Measurements from ENCODE around the gene SNX15. TPM values are rescaled to one million over a fixed set of nuclear protein-coding genes. Genes with fewer than 3 reads are reported as not detected.

The SNX15 gene
- total RNA-seq, 1 donor from 2014 or later, result 12.6 TPM

DNA sequence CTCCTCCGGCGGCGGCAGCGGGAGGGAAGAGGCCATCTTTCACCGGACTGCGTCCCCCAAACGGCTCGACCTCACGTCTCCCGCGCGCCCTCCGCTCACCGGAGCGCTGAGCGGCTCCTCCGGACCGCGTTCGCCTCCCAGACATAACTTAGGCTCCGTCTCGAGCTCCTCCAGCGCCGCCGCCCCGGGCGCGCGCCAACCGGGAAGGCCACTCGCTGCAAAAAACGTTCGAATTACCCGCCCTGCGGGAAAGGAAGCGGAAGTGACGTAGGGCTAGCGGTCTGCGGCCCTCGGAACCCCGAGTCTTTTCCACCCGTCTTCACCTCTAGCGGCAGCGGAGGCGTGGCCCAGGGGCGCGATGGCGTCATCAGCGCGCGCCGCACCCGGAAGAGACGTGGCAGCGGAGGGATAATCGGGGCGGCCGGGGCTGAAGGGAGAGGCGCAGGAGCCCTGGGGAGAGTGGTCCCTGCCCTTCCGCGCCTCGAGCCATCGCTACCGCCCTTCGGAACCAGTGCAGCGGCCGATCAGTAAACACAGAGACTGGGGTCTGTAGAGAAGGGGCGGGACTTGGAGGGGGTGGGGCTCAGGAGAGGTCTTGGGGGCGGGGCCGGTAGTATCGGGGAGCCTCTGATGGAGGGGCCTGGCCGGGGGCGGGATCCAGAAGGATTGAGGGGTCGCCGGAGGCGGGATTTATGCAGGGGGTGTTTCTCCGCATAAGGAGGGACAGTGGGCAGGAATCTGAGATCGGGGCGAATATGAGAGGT, 56.8 kb downstream of the SNX15 start, which contains the start of the genes CDCA5 and ZFPL1:
TSS of gene CDCA5 (minus strand) at position 207 of the 764 bp plus-strand sequence. CDS start at position 145, 62 bp downstream.
TSS of gene ZFPL1 (plus strand) at position 389 of the 764 bp plus-strand sequence. CDS start 477 bp downstream, outside the sequence.
- DNase-seq (ENCODE audit: extremely low read depth, low read depth, low spot score), result peak; percentile 39

GRCh38 chr11:65084598-65085375, 57.5 kb downstream of the SNX15 start:
- DNase-seq (ENCODE audit: extremely low read depth, low read depth, low spot score), result no peak

GRCh38 chr11:65085446-65085845, 58.2 kb downstream of the SNX15 start:
- no peak for DNase-seq (ENCODE audit: extremely low read depth, low read depth, low spot score)

- DNase-seq (ENCODE audit: extremely low read depth, low read depth, low spot score), result no peak
Measured at GRCh38 chr11:65086809-65087208, 59.6 kb downstream of the SNX15 start.

DNA sequence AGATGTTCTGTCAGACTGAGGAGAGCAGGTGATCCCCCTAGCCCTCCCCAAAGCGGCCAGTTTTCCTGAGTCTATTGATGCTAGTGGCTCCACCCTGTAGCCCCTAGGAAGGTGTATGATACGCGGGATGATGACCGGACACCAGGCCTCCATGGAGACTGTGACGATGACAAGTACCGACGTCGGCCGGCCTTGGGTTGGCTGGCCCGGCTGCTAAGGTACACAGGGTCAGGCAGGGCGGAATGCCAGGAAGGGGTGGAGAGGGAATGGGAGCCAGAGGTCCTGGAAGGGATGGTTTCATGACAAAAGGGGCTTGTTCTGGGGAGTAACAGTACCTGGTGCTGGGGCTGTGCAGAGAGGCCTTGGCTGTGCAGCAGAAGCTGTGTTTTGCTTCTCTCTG, 60.0 kb downstream of the SNX15 start:
- no peak for DNase-seq (ENCODE audit: extremely low read depth, low read depth, low spot score)

- DNase-seq (ENCODE audit: extremely low read depth, low read depth, low spot score), result no peak
Measured at GRCh38 chr11:65087827-65088226, 60.6 kb downstream of the SNX15 start.

DNA sequence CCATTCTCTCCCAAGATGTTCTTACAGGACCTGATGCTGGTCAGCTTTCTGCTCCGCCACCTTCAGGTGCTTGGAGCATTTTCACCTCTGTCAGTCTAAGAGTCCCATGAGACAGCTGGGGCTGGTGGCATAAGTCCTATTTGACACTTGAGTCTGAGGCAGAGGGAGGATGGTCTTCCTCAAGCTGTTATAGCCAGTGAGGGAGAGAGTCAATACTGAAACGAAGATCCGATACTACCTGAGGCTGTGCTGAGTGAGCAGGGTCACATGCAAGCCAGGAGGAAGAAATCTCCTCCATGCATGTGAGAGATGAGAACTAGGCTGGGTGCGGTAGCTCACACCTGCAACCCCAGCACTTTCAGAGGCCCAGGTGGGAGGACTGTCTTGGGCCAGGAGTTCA, 62.4 kb downstream of the SNX15 start:
- DNase-seq (ENCODE audit: extremely low read depth, low read depth, low spot score), result no peak

Other genes with a start within 250 kb of the SNX15 start
- gene SF1, start 248.9 kb upstream of the SNX15 start, total RNA-seq, result 213 and 277 TPM in 2 replicates
- gene MAP4K2, start 224.2 kb upstream of the SNX15 start, total RNA-seq, result 39.6 and 49.6 TPM in 2 replicates
- 22.7 and 26.4 TPM in 2 replicates for gene MEN1, start 216.9 kb upstream of the SNX15 start, total RNA-seq
- gene CDC42BPG, start 182.8 kb upstream of the SNX15 start, total RNA-seq, result 0.44 and 0.64 TPM in 2 replicates
- 142 and 158 TPM in 2 replicates for gene EHD1, start 148.8 kb upstream of the SNX15 start, total RNA-seq
- gene ATG2A, start 110.2 kb upstream of the SNX15 start, total RNA-seq, result 27.6 and 34.5 TPM in 2 replicates
- 27.2 and 47.9 TPM in 2 replicates for gene PPP2R5B, start 102.8 kb upstream of the SNX15 start, total RNA-seq
- not detected in 2 replicates for gene GPHA2, start 91.5 kb upstream of the SNX15 start, total RNA-seq
- 0.68 TPM in 1 of 2 replicates, not detected in the other for gene MAJIN, start 55.3 kb upstream of the SNX15 start, total RNA-seq
- gene BATF2, start 30.5 kb upstream of the SNX15 start, total RNA-seq, result 1.3 and 2.7 TPM in 2 replicates
- 191 and 202 TPM in 2 replicates for gene ARL2, start 13.3 kb upstream of the SNX15 start, total RNA-seq
- 16.8 and 17.8 TPM in 2 replicates for gene SAC3D1, start 13.8 kb downstream of the SNX15 start, total RNA-seq
- 2.8 and 5.5 TPM in 2 replicates for gene NAALADL1, start 31.1 kb downstream of the SNX15 start, total RNA-seq
- gene CDCA5, start 56.6 kb downstream of the SNX15 start, total RNA-seq, result 3.7 and 5.1 TPM in 2 replicates
- gene ZFPL1, start 56.8 kb downstream of the SNX15 start, total RNA-seq, result 34.7 and 49.8 TPM in 2 replicates
- 318 and 356 TPM in 2 replicates for gene VPS51, start 68.8 kb downstream of the SNX15 start, total RNA-seq
- gene TM7SF2, start 84.4 kb downstream of the SNX15 start, total RNA-seq, result 12.8 and 28.2 TPM in 2 replicates
- 14.0 and 14.7 TPM in 2 replicates for gene ZNHIT2, start 90.3 kb downstream of the SNX15 start, total RNA-seq
- gene FAU, start 94.7 kb downstream of the SNX15 start, total RNA-seq, result 461 and 516 TPM in 2 replicates
- gene MRPL49, start 94.9 kb downstream of the SNX15 start, total RNA-seq, result 49.7 and 57.4 TPM in 2 replicates
- 23.3 and 38.4 TPM in 2 replicates for gene SYVN1, start 107.1 kb downstream of the SNX15 start, total RNA-seq
- not detected in 2 replicates for gene SPDYC, start 142.8 kb downstream of the SNX15 start, total RNA-seq
- 235 and 239 TPM in 2 replicates for gene CAPN1, start 154.5 kb downstream of the SNX15 start, total RNA-seq
- gene POLA2, start 234.5 kb downstream of the SNX15 start, total RNA-seq, result 13.8 and 16.1 TPM in 2 replicates

Measured in glomerular endothelial cell (primary cell).